Measurements from ENCODE around the gene CD79B.
"Not testable (repeated sequence)": the region's sequence is repeated elsewhere in the genome, so short reads cannot be mapped to it uniquely, and the experiment has no call there.

CD79B gene

GRCh38 chr17:63933598-63933997 is 1.5 kb upstream of the CD79B start:
- no peak for DNase-seq (ENCODE audit: low read depth)

- DNase-seq (ENCODE audit: low read depth) = no peak
These were observed 590 bp upstream of the CD79B start for GRCh38 chr17:63932721-63933120.

- DNase-seq (ENCODE audit: low read depth) = peak; percentile 50
These were observed 1.1 kb downstream of the CD79B start for GRCh38 chr17:63930951-63931575.

GRCh38 chr17:63929860-63930766 is 2.0 kb downstream of the CD79B start:
- no peak for DNase-seq (ENCODE audit: low read depth)

- no peak for DNase-seq (ENCODE audit: low read depth)
These were observed 3.0 kb downstream of the CD79B start for GRCh38 chr17:63928966-63929695.

GRCh38 chr17:63928172-63928666 is 3.9 kb downstream of the CD79B start:
- no peak for DNase-seq (ENCODE audit: low read depth)

GRCh38 chr17:63927464-63928171 is 4.5 kb downstream of the CD79B start:
- no peak for DNase-seq (ENCODE audit: low read depth)

GRCh38 chr17:63926164-63926563 is 6.0 kb downstream of the CD79B start:
- no peak for DNase-seq (ENCODE audit: low read depth)

GRCh38 chr17:63925615-63926014 is 6.5 kb downstream of the CD79B start:
- no peak for DNase-seq (ENCODE audit: low read depth)

GRCh38 chr17:63922402-63922801 is 9.7 kb downstream of the CD79B start:
- DNase-seq (ENCODE audit: low read depth) = not testable (repeated sequence)

GRCh38 chr17:63920779-63921178 is 11.4 kb downstream of the CD79B start:
- DNase-seq (ENCODE audit: low read depth) = not testable (repeated sequence)

GRCh38 chr17:63920050-63920449 is 12.1 kb downstream of the CD79B start:
- DNase-seq (ENCODE audit: low read depth) = not testable (repeated sequence)

- peak; percentile 59 for DNase-seq (ENCODE audit: low read depth)
These were observed 12.8 kb downstream of the CD79B start for GRCh38 chr17:63919311-63919723.

- DNase-seq (ENCODE audit: low read depth) = not testable (repeated sequence)
These were observed 13.3 kb downstream of the CD79B start, which contains the start of gene GH1 for GRCh38 chr17:63918789-63919305. Gene GH1, minus strand, starts transcription at chr17:63918839. Its CDS starts 63 bp downstream, at chr17:63918776.

- DNase-seq (ENCODE audit: low read depth) = no peak
These were observed 13.8 kb downstream of the CD79B start for GRCh38 chr17:63918305-63918704.

GRCh38 chr17:63917646-63918045 is 14.5 kb downstream of the CD79B start:
- no peak for DNase-seq (ENCODE audit: low read depth)

GRCh38 chr17:63917206-63917605 is 14.9 kb downstream of the CD79B start:
- not testable (repeated sequence) for DNase-seq (ENCODE audit: low read depth)

GRCh38 chr17:63916566-63917185 is 15.5 kb downstream of the CD79B start:
- no peak for DNase-seq (ENCODE audit: low read depth)

- DNase-seq (ENCODE audit: low read depth) = not testable (repeated sequence)
These were observed 16.4 kb downstream of the CD79B start for GRCh38 chr17:63915753-63916152.

GRCh38 chr17:63914471-63914870 is 17.7 kb downstream of the CD79B start:
- no peak for DNase-seq (ENCODE audit: low read depth)

- peak; percentile 44 for DNase-seq (ENCODE audit: low read depth)
These were observed 20.5 kb downstream of the CD79B start for GRCh38 chr17:63911657-63912100.

Data from T follicular helper cell (primary cell).